ENCODE measurements around the gene RPH3AL.

- no peak for TF ChIP-seq CTCF (conservative IDR thresholded peaks at IDR 0.05)
- TF ChIP-seq EZH2 (IDR thresholded peaks at IDR 0.05; ENCODE audit: low read depth), result no peak
These were observed 136.0 kb downstream of the RPH3AL start for GRCh38 chr17:216625-217024.
